Measurements from ENCODE around the gene ADAM8. TPM values are rescaled to one million over a fixed set of nuclear protein-coding genes. Genes with fewer than 3 reads are reported as not detected.

ADAM8 gene
- total and polyA plus RNA-seq, 2 of the 4 experiments (the other 2 are of a cell fraction), result under 0.01 to 0.74 TPM

GRCh38 chr10:133310399-133310755 lies 33.7 kb upstream of the ADAM8 start:
- TF ChIP-seq POLR2A (IDR thresholded peaks at IDR 0.05; ENCODE audit: low read depth, low read length) (no peak), MAZ (IDR thresholded peaks at IDR 0.05; ENCODE audit: borderline replicate concordance, low read depth, low read length) (no peak), NFE2L2 (IDR thresholded peaks at IDR 0.05; ENCODE audit: low read depth, low read length) (no peak), BHLHE40 (IDR thresholded peaks at IDR 0.05; ENCODE audit: low read depth, low read length) (no peak), RCOR1 (IDR thresholded peaks at IDR 0.05; ENCODE audit: insufficient replicate concordance, low read length) (no peak)
- TF ChIP-seq, protein P1, sequence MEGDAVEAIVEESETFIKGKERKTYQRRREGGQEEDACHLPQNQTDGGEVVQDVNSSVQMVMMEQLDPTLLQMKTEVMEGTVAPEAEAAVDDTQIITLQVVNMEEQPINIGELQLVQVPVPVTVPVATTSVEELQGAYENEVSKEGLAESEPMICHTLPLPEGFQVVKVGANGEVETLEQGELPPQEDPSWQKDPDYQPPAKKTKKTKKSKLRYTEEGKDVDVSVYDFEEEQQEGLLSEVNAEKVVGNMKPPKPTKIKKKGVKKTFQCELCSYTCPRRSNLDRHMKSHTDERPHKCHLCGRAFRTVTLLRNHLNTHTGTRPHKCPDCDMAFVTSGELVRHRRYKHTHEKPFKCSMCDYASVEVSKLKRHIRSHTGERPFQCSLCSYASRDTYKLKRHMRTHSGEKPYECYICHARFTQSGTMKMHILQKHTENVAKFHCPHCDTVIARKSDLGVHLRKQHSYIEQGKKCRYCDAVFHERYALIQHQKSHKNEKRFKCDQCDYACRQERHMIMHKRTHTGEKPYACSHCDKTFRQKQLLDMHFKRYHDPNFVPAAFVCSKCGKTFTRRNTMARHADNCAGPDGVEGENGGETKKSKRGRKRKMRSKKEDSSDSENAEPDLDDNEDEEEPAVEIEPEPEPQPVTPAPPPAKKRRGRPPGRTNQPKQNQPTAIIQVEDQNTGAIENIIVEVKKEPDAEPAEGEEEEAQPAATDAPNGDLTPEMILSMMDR (conservative IDR thresholded peaks at IDR 0.05; ENCODE audit: low read depth, low read length), result no peak

More at GRCh38 chr10:133310399-133310755, 33.7 kb upstream of the ADAM8 start:
- Histone ChIP-seq H2BK20ac (ENCODE audit: low read depth, low read length) (no peak overlapping the region), H3K79me1 (ENCODE audit: low read depth in 1 of 2, low read length in 2 of 2) (peaks cover 7 to 37% of the 10 kb centered on the region in 2 experiments), H2AK9ac (replicated peaks; ENCODE audit: low read depth, low read length, poor library complexity) (no peak overlapping the region), H4K8ac (ENCODE audit: low read depth in 2 of 2, low read length in 2 of 2) (no peak overlapping the region), H3K14ac (replicated peaks; ENCODE audit: low read depth, low read length) (no peak overlapping the region), H3K4me2 (ENCODE audit: low read depth, low read length) (no peak overlapping the region), H3K9me1 (ENCODE audit: insufficient read depth, low read length) (peaks cover 14% of the 10 kb centered on the region; the same call in 1 of the 2 replicates), H3K56ac (ENCODE audit: extremely low read depth, insufficient read depth, low read length) (no peak overlapping the region), H3K23ac (ENCODE audit: low read depth, low read length) (no peak overlapping the region), H2BK15ac (ENCODE audit: low read depth, low read length) (no peak overlapping the region), H2AFZ (replicated peaks; ENCODE audit: low read length, poor library complexity) (no peak overlapping the region), H3K36me3 (ENCODE audit: control insufficient read depth, insufficient read depth, low read length) (peaks cover 14% of the 10 kb centered on the region; the same call in 1 of the 2 replicates), H4K20me1 (ENCODE audit: insufficient read depth, low read length) (peaks cover 28% of the 10 kb centered on the region), H4K91ac (ENCODE audit: insufficient read depth, low read depth, low read length) (no peak overlapping the region), H2AK5ac (ENCODE audit: low read depth, low read length) (no peak overlapping the region), H3K4me1 (ENCODE audit: control insufficient read depth, insufficient read depth, low read length) (peaks cover 8% of the 10 kb centered on the region), H3K4me3 (ENCODE audit: insufficient read depth, low read depth, low read length) (no peak overlapping the region), H3K9me3 (ENCODE audit: control insufficient read depth, insufficient read depth, low read length) (no peaks in the 10 kb centered on the region), H2BK120ac (ENCODE audit: low read depth, low read length) (no peak overlapping the region), H3K18ac (ENCODE audit: low read depth, low read length) (no peak overlapping the region), H3K27ac (ENCODE audit: insufficient read depth, low read length) (no peak overlapping the region), H3K4ac (ENCODE audit: low read depth, low read length) (no peak overlapping the region), H2BK5ac (ENCODE audit: low read depth, low read length, poor library complexity, severe bottlenecking) (no peak overlapping the region), H4K5ac (ENCODE audit: low read depth, low read length) (no peak overlapping the region), H3K9ac (ENCODE audit: low read depth, low read length) (no peak overlapping the region), H3K27me3 (ENCODE audit: control insufficient read depth, insufficient read depth, low read length) (no peaks in the 10 kb centered on the region)
- ChIA-PET POLR2A (ENCODE audit: unreplicated experiment) (no interaction called here), CTCF (no interaction called here)
- BruUV-seq (replicated peaks), result no TSS peak
- DNase-seq (no peak), ATAC-seq (ENCODE audit: low read depth) (no peak)
- intact Hi-C loops (cut with micrococcal nuclease) (no loop called here), in situ Hi-C loops (cut with MboI; ENCODE audit: low sequenced_read_pairs) (no loop called here), dilution Hi-C loops (cut with HindIII; ENCODE audit: low sequenced_read_pairs, unreplicated experiment) (no loop called here)
- 99% methylated on average over 14 of the region's 16 CpGs; no CpG with 5 or more reads in 1 of the 2 experiments for WGBS, 2 experiments (ENCODE audit: extremely low coverage in 2 of 2, insufficient read length in 1 of 2)
